K562 (cell line): Measurements from ENCODE around the gene LRRC74B. TPM values are rescaled to one million over a fixed set of nuclear protein-coding genes. Genes with fewer than 3 reads are reported as not detected.

Experiments used
- ASH1L ChIP-seq: fragments of 450-650 bp; IDR thresholded peaks from 2 replicates; pipeline ENCODE4 v1.6.1; 2018; ENCODE audit warnings: borderline replicate concordance, mild to moderate bottlenecking, low read depth; ENCODE audit not compliant: partially characterized antibody
- FOXJ2 ChIP-seq: fragments of 200-800 bp; sonication (Bioruptor generic); IDR thresholded peaks from 2 replicates; pipeline ENCODE4 v1.6.1; 2016; ENCODE audit warnings: missing genetic modification characterization, missing compliant biosample characterization
- FOXO4 ChIP-seq: fragments of 450-650 bp; formaldehyde crosslinking; IDR thresholded peaks from 2 replicates; pipeline ENCODE4 v1.4.0; 2020; ENCODE audit warnings: mild to moderate bottlenecking, moderate library complexity
- MCM2 ChIP-seq: fragments of 450-650 bp; IDR thresholded peaks from 2 replicates; pipeline ENCODE4 v1.6.1; 2017; ENCODE audit warnings: low read depth, mild to moderate bottlenecking
- NCOA4 ChIP-seq: fragments of 450-650 bp; IDR thresholded peaks from 2 replicates; pipeline ENCODE4 v1.6.1; 2018; ENCODE audit warnings: mild to moderate bottlenecking; ENCODE audit not compliant: partially characterized antibody
- NR2F6 ChIP-seq: fragments of 450-650 bp; formaldehyde crosslinking; IDR thresholded peaks from 2 replicates; pipeline ENCODE4 v1.4.0; 2020; ENCODE audit warnings: mild to moderate bottlenecking
- OTX1 ChIP-seq: fragments of 450-650 bp; formaldehyde crosslinking; IDR thresholded peaks from 2 replicates; pipeline ENCODE4 v1.4.0; 2022; ENCODE audit warnings: mild to moderate bottlenecking
- PRMT5 ChIP-seq: sonication (generic); formaldehyde crosslinking; IDR thresholded peaks from 2 replicates; pipeline ENCODE4 v1.5.0; 2020; ENCODE audit warnings: missing genetic modification reagents
- THAP12 ChIP-seq: fragments of 250-450 bp; sonication (Bioruptor Pico); IDR thresholded peaks from 2 replicates; pipeline ENCODE4 v1.9.0; 2021; ENCODE audit warnings: mild to moderate bottlenecking, inconsistent platforms
- XRCC5 ChIP-seq: fragments of 200-400 bp; formaldehyde crosslinking; IDR thresholded peaks from 2 replicates; pipeline ENCODE4 v1.6.1; 2017; ENCODE audit warnings: low read depth, mild to moderate bottlenecking, low read length
- ZMIZ1 ChIP-seq, 2 experiments: fragments of 150-350 bp in 1 of 2; IDR thresholded peaks; 2 replicates each; pipeline ENCODE4 v1.6.1; 2012 to 2016; ENCODE audit warnings: low read depth in 2 of 2, low read length in 2 of 2, mild to moderate bottlenecking in 1 of 2, moderate library complexity in 1 of 2
- ZNF184 ChIP-seq: sonication (generic); formaldehyde crosslinking; IDR thresholded peaks from 2 replicates; pipeline ENCODE4 v1.5.0; 2020; ENCODE audit warnings: missing genetic modification reagents
- ZNF24 ChIP-seq: fragments of 450-650 bp; IDR thresholded peaks from 2 replicates; pipeline ENCODE4 v1.6.1; 2016
- ZNF511 ChIP-seq: sonication (generic); formaldehyde crosslinking; IDR thresholded peaks from 2 replicates; pipeline ENCODE4 v1.8.0; 2022; ENCODE audit warnings: mild to moderate bottlenecking, missing genetic modification reagents
- ZNF561 ChIP-seq: fragments of 450-650 bp; formaldehyde crosslinking; conservative IDR thresholded peaks from 2 replicates; pipeline ENCODE4 v1.4.0; 2020; ENCODE audit warnings: mild to moderate bottlenecking, moderate library complexity
- ZNF655 ChIP-seq: fragments of 250-450 bp; sonication (Bioruptor Pico); IDR thresholded peaks from 2 replicates; pipeline ENCODE4 v1.5.0; 2021
- polyA plus RNA-seq, 8 experiments: library from polyadenylated mRNA; depleted of rRNA in 4 of 8; stranded (reverse) in 5 of 8; unstranded in 3 of 8; fragments of >200 nt; fragmentation: Nextera tagmentation in 2 of 8; fragmentation: Illumina TruSeq in 1 of 8; extraction: Ambion mirVana in 2 of 8; extraction: Trizol in 1 of 8; gene quantifications; 2 replicates each; pipeline versions ENCODE4 v1.2.1 to v1.2.3, GENCODE V29; 2011 to 2014; ENCODE audit warnings: inconsistent platforms in 1 of 8, missing spikeins in 1 of 8
- total RNA-seq, 7 experiments: library from RNA; depleted of rRNA in 6 of 7; stranded (reverse); fragments of >200 nt in 6 of 7; fragmentation: Illumina TruSeq in 2 of 7; extraction: Trizol in 2 of 7; gene quantifications; 2 replicates each; pipeline versions ENCODE4 v1.2.1 to v1.2.3, GENCODE V29; 2011 to 2021; ENCODE audit warnings: low replicate concordance in 1 of 7

LRRC74B gene
- total and polyA plus RNA-seq, 9 of the 15 experiments (the other 6 are each of a cell fraction or from before 2014, with no cell fraction given) = not detected

GRCh38 chr22:21032868-21033688, 12.7 kb upstream of the LRRC74B start (continued):
- TF ChIP-seq ZNF511 (CRISPR knock-in tag) (no peak), NCOA4 (no peak), MCM2 (no peak), ZNF24 (no peak), ZNF655 (CRISPR knock-in tag) (no peak), THAP12 (peak; percentile 54; the same call in 1 of the 2 replicates), ZNF561 (CRISPR knock-in tag) (no peak), FOXJ2 (no peak), FOXO4 (no peak), PRMT5 (CRISPR knock-in tag) (0 out of 2 replicates have a peak, but pooled peaks have one; percentile 51), OTX1 (CRISPR knock-in tag) (no peak), ZNF184 (CRISPR knock-in tag) (0 out of 2 replicates have a peak, but pooled peaks have one; percentile 7), ASH1L (no peak), ZMIZ1 (IDR thresholded peaks at IDR 0.05; ENCODE audit: low read depth in 2 of 2, low read length in 2 of 2) (no peak), NR2F6 (no peak), XRCC5 (no peak)
